SK-N-SH (cell line): Measurements from ENCODE around the gene FOXN4. TPM values are rescaled to one million over a fixed set of nuclear protein-coding genes. Genes with fewer than 3 reads are reported as not detected.

Experiments used
- CTCF ChIA-PET: fragments of 300-600, 350-600 bp; formaldehyde crosslinking; extraction: SDS; loops from one replicate; lab custom pipeline; 2021; lab: Yijun Ruan, JAX
- POLR2A ChIA-PET: fragments of 350-600 bp; sonication (Branson Sonifier 250); formaldehyde crosslinking; extraction: SDS; loops from one replicate; lab custom pipeline; 2020; ENCODE audit warnings: antibody characterized with exemption, inconsistent platforms; lab: Yijun Ruan, JAX
- DNase-seq: peaks from one replicate; pipeline ENCODE4 v3.0.0; 2012
- H2AFZ ChIP-seq: fragments of 200-600 bp; sonication (generic); 2 replicates; pipeline ENCODE4 v1.8.1; 2016; ENCODE audit warnings: antibody characterized with exemption, mild to moderate bottlenecking, low read depth
- H3F3A ChIP-seq: fragments of 200-600 bp; sonication (generic); replicated peaks from 2 replicates; pipeline ENCODE3; 2016; ENCODE audit warnings: antibody characterized with exemption, mild to moderate bottlenecking; ENCODE audit not compliant: insufficient read depth
- H3K27ac ChIP-seq, 2 experiments: fragments of 200-500 bp in 1 of 2; fragments of 200-600 bp in 1 of 2; sonication (Bioruptor generic) in 1 of 2; sonication (generic), shearing (Covaris generic) in 1 of 2; 2 replicates each; pipeline versions ENCODE4 v1.5.1 to v1.6.1; 2014 to 2016; ENCODE audit warnings: low read depth in 2 of 2, inconsistent platforms in 1 of 2, low read length in 1 of 2, mild to moderate bottlenecking in 1 of 2, mixed read lengths in 1 of 2
- H3K27me3 ChIP-seq: fragments of 200-600 bp; sonication (generic), shearing (Covaris generic); 2 replicates; pipeline ENCODE4 v1.6.1; 2016; ENCODE audit warnings: mixed run types; ENCODE audit not compliant: insufficient read depth
- H3K36me3 ChIP-seq, 2 experiments: fragments of 200-500 bp in 1 of 2; fragments of 200-600 bp in 1 of 2; sonication (Bioruptor generic) in 1 of 2; sonication (generic) in 1 of 2; replicated peaks in 1 of 2; 2 replicates each; pipeline versions ENCODE3 to v1.5.1; 2014 to 2016; ENCODE audit warnings: low read length in 1 of 2, mild to moderate bottlenecking in 1 of 2; ENCODE audit not compliant: insufficient read depth in 2 of 2, control insufficient read depth in 1 of 2
- H3K4me1 ChIP-seq, 2 experiments: fragments of 200-500 bp in 1 of 2; fragments of 200-600 bp in 1 of 2; sonication (Bioruptor generic) in 1 of 2; sonication (generic), shearing (Covaris generic) in 1 of 2; 2 replicates each; pipeline versions ENCODE4 v1.5.1 to v1.6.1; 2014 to 2016; ENCODE audit warnings: low read depth in 1 of 2, low read length in 1 of 2, mixed run types in 1 of 2; ENCODE audit not compliant: insufficient read depth in 2 of 2, control insufficient read depth in 1 of 2
- H3K4me2 ChIP-seq: fragments of 200-600 bp; sonication (generic), shearing (Covaris generic); 2 replicates; pipeline ENCODE4 v1.6.1; 2017; ENCODE audit warnings: mixed run types
- H3K4me3 ChIP-seq, 2 experiments: fragments of 200-500 bp in 1 of 2; fragments of 200-600 bp in 1 of 2; sonication (Bioruptor generic) in 1 of 2; sonication (generic), shearing (Covaris generic) in 1 of 2; 2 replicates each; pipeline versions ENCODE4 v1.5.1 to v1.8.1; 2014 to 2016; ENCODE audit warnings: low read depth in 2 of 2, inconsistent platforms in 1 of 2, low read length in 1 of 2, mild to moderate bottlenecking in 1 of 2, mixed read lengths in 1 of 2, moderate library complexity in 1 of 2
- H3K79me2 ChIP-seq: fragments of 200-600 bp; sonication (generic); 2 replicates; pipeline ENCODE4 v1.8.1; 2017; ENCODE audit warnings: mild to moderate bottlenecking; ENCODE audit not compliant: insufficient read depth
- H3K9ac ChIP-seq: fragments of 200-600 bp; sonication (generic); 2 replicates; pipeline ENCODE4 v1.6.1; 2017; ENCODE audit warnings: mixed run types
- H3K9me2 ChIP-seq: fragments of 200-600 bp; sonication (generic); 2 replicates; pipeline ENCODE4 v1.6.1; 2017; ENCODE audit warnings: mixed run types
- H3K9me3 ChIP-seq: fragments of 200-600 bp; sonication (generic); 2 replicates; pipeline ENCODE4 v1.6.1; 2017; ENCODE audit warnings: mixed run types, mild to moderate bottlenecking, moderate library complexity
- H4K20me1 ChIP-seq: fragments of 200-600 bp; sonication (generic); 2 replicates; pipeline ENCODE4 v1.6.1; 2017; ENCODE audit warnings: mild to moderate bottlenecking, mixed run types; ENCODE audit not compliant: insufficient read depth
- CHD2 ChIP-seq: fragments of 150-350 bp; IDR thresholded peaks from 2 replicates; pipeline ENCODE4 v1.6.1; 2018; ENCODE audit warnings: low read length; ENCODE audit not compliant: partially characterized antibody
- EZH2phosphoT487 ChIP-seq: fragments of 200-600 bp; sonication (generic); IDR thresholded peaks from 2 replicates; pipeline ENCODE4 v1.6.1; 2017; ENCODE audit warnings: low read depth, mixed run types, mild to moderate bottlenecking, antibody characterized with exemption, moderate library complexity, borderline replicate concordance
- FOXJ3 ChIP-seq: sonication (generic); formaldehyde crosslinking; IDR thresholded peaks from 2 replicates; pipeline ENCODE4 v1.5.1; 2020; ENCODE audit warnings: mild to moderate bottlenecking, missing genetic modification reagents
- GABPA ChIP-seq: IDR thresholded peaks from 2 replicates; pipeline ENCODE4 v1.4.0; 2012; ENCODE audit warnings: low read depth, mild to moderate bottlenecking
- JUND ChIP-seq: IDR thresholded peaks from 2 replicates; pipeline ENCODE4 v1.4.0; 2012
- MEF2A ChIP-seq: IDR thresholded peaks from 2 replicates; pipeline ENCODE4 v1.4.0; 2012; ENCODE audit warnings: low read depth, borderline replicate concordance
- POLR2AphosphoS5 ChIP-seq: IDR thresholded peaks from 2 replicates; pipeline ENCODE4 v1.6.1; 2012; ENCODE audit warnings: low read depth, low read length
- RCOR1 ChIP-seq: fragments of 150-350 bp; IDR thresholded peaks from 2 replicates; pipeline ENCODE4 v1.6.1; 2017; ENCODE audit warnings: antibody characterized with exemption, low read length
- RXRA ChIP-seq: IDR thresholded peaks from 2 replicates; pipeline ENCODE4 v1.4.0; 2012; ENCODE audit warnings: low read depth, mild to moderate bottlenecking, borderline replicate concordance
- SIN3A ChIP-seq: IDR thresholded peaks from 2 replicates; pipeline ENCODE4 v1.6.1; 2012; ENCODE audit warnings: low read depth, mild to moderate bottlenecking, low read length, moderate library complexity, borderline replicate concordance
- SMC3 ChIP-seq: IDR thresholded peaks from 2 replicates; pipeline ENCODE4 v1.6.1; 2012; ENCODE audit warnings: low read depth, low read length, improper control_type of control experiment
- TCF12 ChIP-seq: IDR thresholded peaks from 2 replicates; pipeline ENCODE4 v1.4.0; 2012
- TEAD4 ChIP-seq: IDR thresholded peaks from 2 replicates; pipeline ENCODE4 v1.4.0; 2012; ENCODE audit warnings: mild to moderate bottlenecking, borderline replicate concordance; ENCODE audit not compliant: insufficient read depth
- WGBS: methylation state at CpG from one replicate; pipeline ENCODE4 v1.1.6; 2017; ENCODE audit warnings: low lambda C conversion rate; 5-methylcytosine and 5-hydroxymethylcytosine counted together
- polyA plus RNA-seq, 3 experiments: library from polyadenylated mRNA; depleted of rRNA; stranded (reverse); fragments of >200 nt; gene quantifications; 2 replicates each; pipeline ENCODE4 v1.2.3, GENCODE V29; 2012
- TF ChIP-seq, protein P1 (sequence below): fragments of 150-350 bp; IDR thresholded peaks from 2 replicates; pipeline ENCODE4 v1.6.1; 2016; ENCODE audit warnings: mild to moderate bottlenecking, low read depth, low read length
- TF ChIP-seq, protein P2 (sequence below): fragments of 200-600 bp; sonication (generic); IDR thresholded peaks from 2 replicates; pipeline ENCODE4 v1.6.1; 2017; ENCODE audit warnings: antibody characterized with exemption, mild to moderate bottlenecking, moderate library complexity
- TF ChIP-seq, protein P3 (sequence below): IDR thresholded peaks from 2 replicates; pipeline ENCODE4 v1.4.0; 2012; ENCODE audit warnings: low read depth
- TF ChIP-seq, protein P4 (sequence below): IDR thresholded peaks from 2 replicates; pipeline ENCODE4 v1.4.0; 2012; ENCODE audit warnings: low read depth, borderline replicate concordance

The FOXN4 gene
- polyA plus RNA-seq, 1 of the 3 experiments (the other 2 are of a cell fraction), result 0.10 TPM

DNA sequence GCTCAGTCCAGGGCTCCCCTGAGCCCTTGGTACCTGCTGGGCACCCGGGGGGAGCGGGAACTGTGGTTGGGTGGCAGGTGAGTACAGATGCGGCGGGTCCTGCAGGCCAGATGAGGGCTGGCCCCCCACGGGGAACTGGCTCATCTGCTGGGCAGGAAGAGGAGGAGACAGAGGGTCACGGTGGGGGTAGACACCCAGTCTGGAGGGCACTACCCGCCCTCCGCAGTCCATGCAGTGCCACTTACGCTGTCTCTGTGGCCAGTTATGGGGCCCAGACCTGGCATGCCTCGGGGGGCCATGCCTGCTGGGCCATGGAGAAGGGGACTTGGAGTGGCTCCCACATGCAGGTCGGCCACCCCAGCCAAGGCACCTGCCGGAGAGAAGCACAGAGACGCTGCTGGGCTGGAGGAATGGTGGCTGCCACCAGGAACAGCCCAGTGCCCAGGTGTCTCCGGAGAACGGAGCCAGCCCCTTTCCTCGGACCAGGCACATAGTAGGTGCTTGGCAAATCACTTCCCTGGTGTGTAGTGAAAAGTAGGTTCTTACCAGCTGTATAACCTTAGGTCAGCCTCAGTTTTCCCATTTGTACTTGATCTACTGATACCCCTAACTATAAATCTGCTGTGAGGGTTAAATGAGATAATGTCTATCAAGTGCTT lies 21.1 kb downstream of the FOXN4 start (continued):
- TF ChIP-seq, protein P1, sequence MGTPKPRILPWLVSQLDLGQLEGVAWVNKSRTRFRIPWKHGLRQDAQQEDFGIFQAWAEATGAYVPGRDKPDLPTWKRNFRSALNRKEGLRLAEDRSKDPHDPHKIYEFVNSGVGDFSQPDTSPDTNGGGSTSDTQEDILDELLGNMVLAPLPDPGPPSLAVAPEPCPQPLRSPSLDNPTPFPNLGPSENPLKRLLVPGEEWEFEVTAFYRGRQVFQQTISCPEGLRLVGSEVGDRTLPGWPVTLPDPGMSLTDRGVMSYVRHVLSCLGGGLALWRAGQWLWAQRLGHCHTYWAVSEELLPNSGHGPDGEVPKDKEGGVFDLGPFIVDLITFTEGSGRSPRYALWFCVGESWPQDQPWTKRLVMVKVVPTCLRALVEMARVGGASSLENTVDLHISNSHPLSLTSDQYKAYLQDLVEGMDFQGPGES, result no peak
- TF ChIP-seq SIN3A, result no peak
- TF ChIP-seq SMC3, result no peak
- TF ChIP-seq JUND, result no peak
- TF ChIP-seq, protein P2, sequence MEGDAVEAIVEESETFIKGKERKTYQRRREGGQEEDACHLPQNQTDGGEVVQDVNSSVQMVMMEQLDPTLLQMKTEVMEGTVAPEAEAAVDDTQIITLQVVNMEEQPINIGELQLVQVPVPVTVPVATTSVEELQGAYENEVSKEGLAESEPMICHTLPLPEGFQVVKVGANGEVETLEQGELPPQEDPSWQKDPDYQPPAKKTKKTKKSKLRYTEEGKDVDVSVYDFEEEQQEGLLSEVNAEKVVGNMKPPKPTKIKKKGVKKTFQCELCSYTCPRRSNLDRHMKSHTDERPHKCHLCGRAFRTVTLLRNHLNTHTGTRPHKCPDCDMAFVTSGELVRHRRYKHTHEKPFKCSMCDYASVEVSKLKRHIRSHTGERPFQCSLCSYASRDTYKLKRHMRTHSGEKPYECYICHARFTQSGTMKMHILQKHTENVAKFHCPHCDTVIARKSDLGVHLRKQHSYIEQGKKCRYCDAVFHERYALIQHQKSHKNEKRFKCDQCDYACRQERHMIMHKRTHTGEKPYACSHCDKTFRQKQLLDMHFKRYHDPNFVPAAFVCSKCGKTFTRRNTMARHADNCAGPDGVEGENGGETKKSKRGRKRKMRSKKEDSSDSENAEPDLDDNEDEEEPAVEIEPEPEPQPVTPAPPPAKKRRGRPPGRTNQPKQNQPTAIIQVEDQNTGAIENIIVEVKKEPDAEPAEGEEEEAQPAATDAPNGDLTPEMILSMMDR, result no peak
- TF ChIP-seq TCF12, result no peak
- no peak for TF ChIP-seq TEAD4
- no peak for TF ChIP-seq RXRA

DNA sequence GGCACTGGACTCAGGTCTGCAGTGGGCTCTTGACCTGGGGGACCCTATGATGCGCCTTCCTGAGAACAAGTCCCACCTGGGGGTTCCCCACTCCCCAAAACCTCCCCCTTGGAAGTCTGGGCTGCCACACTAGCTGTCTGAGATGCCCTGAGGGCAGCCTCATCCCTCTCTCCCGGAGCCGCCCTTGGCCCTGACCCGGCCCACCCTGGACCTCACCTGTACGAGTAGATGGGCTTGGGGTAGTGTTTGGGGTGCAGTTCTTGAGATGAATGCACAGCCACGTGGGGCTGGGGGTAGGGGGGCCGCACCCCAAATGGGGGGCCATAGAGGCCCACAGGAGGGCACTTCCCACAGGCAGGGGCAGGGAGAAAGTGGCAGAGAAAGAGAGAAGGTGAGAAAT lies 21.9 kb downstream of the FOXN4 start:
- no peaks in the 10 kb centered on the region for H3K9me3 ChIP-seq
- POLR2A ChIA-PET, result no interaction called here

More for the DNA sequence above, 21.9 kb downstream of the FOXN4 start:
- TF ChIP-seq, protein P3, sequence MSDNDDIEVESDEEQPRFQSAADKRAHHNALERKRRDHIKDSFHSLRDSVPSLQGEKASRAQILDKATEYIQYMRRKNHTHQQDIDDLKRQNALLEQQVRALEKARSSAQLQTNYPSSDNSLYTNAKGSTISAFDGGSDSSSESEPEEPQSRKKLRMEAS, result no peak
- TF ChIP-seq FOXJ3 (CRISPR knock-in tag), result no peak
- TF ChIP-seq JUND, result no peak
- no peak for TF ChIP-seq CHD2
- TF ChIP-seq EZH2phosphoT487, result no peak
- no peak for TF ChIP-seq MEF2A
- TF ChIP-seq, protein P4, sequence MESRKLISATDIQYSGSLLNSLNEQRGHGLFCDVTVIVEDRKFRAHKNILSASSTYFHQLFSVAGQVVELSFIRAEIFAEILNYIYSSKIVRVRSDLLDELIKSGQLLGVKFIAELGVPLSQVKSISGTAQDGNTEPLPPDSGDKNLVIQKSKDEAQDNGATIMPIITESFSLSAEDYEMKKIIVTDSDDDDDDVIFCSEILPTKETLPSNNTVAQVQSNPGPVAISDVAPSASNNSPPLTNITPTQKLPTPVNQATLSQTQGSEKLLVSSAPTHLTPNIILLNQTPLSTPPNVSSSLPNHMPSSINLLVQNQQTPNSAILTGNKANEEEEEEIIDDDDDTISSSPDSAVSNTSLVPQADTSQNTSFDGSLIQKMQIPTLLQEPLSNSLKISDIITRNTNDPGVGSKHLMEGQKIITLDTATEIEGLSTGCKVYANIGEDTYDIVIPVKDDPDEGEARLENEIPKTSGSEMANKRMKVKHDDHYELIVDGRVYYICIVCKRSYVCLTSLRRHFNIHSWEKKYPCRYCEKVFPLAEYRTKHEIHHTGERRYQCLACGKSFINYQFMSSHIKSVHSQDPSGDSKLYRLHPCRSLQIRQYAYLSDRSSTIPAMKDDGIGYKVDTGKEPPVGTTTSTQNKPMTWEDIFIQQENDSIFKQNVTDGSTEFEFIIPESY, result no peak
- no peak for TF ChIP-seq POLR2AphosphoS5
- TF ChIP-seq GABPA, result no peak
- TF ChIP-seq RCOR1, result no peak
- DNase-seq, result no peak
- Histone ChIP-seq H3K4me1 (peaks cover 0 to 17% of the 10 kb centered on the region in 2 experiments; a peak in 1 of 4 replicates), H3K9me2 (no peaks in the 10 kb centered on the region), H3K36me3 (no peaks in the 10 kb centered on the region), H4K20me1 (no peaks in the 10 kb centered on the region), H3K79me2 (no peaks in the 10 kb centered on the region), H2AFZ (no peak overlapping the region), H3K27ac (no peak overlapping the region), H3K9ac (no peak overlapping the region), H3K27me3 (no peaks in the 10 kb centered on the region), H3K4me3 (no peak overlapping the region), H3K4me2 (no peak overlapping the region), H3F3A (no peaks in the 10 kb centered on the region)
- CTCF ChIA-PET, result no interaction called here
- WGBS, result 63% methylated on average over 7 of the region's 7 CpGs
